H9 (cell line): Measurements from ENCODE around the gene ERF. TPM values are rescaled to one million over a fixed set of nuclear protein-coding genes. Genes with fewer than 3 reads are reported as not detected.

Experiments
- DNase-seq: peaks from one replicate; pipeline ENCODE4 v3.0.0-alpha.2; 2017
- H2AFZ ChIP-seq: one replicate; pipeline ENCODE4 v1.6.1; 2013; ENCODE audit warnings: mild to moderate bottlenecking, low read length, control low read depth, moderate library complexity
- H2AK5ac ChIP-seq: 2 replicates; pipeline ENCODE4 v1.6.1; 2013; ENCODE audit warnings: low read length, control low read depth, mixed read lengths; ENCODE audit not compliant: insufficient read length
- H2BK120ac ChIP-seq: one replicate; pipeline ENCODE4 v1.6.1; 2013; ENCODE audit warnings: low read depth, mild to moderate bottlenecking, low read length, control low read depth, inconsistent platforms; ENCODE audit not compliant: poor library complexity, severe bottlenecking
- H2BK12ac ChIP-seq: 2 replicates; pipeline ENCODE4 v1.6.1; 2013; ENCODE audit warnings: low read length, control low read depth, mixed read lengths, low read depth; ENCODE audit not compliant: insufficient read length
- H2BK15ac ChIP-seq: 2 replicates; pipeline ENCODE4 v1.6.1; 2013; ENCODE audit warnings: low read depth, low read length, control low read depth
- H2BK20ac ChIP-seq: one replicate; pipeline ENCODE4 v1.6.1; 2013; ENCODE audit warnings: low read depth, mild to moderate bottlenecking, low read length, control low read depth, inconsistent platforms; ENCODE audit not compliant: poor library complexity, severe bottlenecking
- H2BK5ac ChIP-seq: 2 replicates; pipeline ENCODE4 v1.6.1; 2013; ENCODE audit warnings: low read length, control low read depth, mixed read lengths; ENCODE audit not compliant: insufficient read length
- H3K14ac ChIP-seq: 2 replicates; pipeline ENCODE4 v1.6.1; 2013; ENCODE audit warnings: low read length, control low read depth; ENCODE audit not compliant: insufficient read depth
- H3K18ac ChIP-seq: 2 replicates; pipeline ENCODE4 v1.6.1; 2013; ENCODE audit warnings: low read depth, mild to moderate bottlenecking, mixed read lengths, low read length, control low read depth; ENCODE audit not compliant: insufficient read length
- H3K23ac ChIP-seq: 2 replicates; pipeline ENCODE4 v1.6.1; 2013; ENCODE audit warnings: low read length, control low read depth, mixed read lengths, low read depth; ENCODE audit not compliant: insufficient read length
- H3K23me2 ChIP-seq: 2 replicates; pipeline ENCODE4 v1.6.1; 2013; ENCODE audit warnings: low read depth, mild to moderate bottlenecking, mixed read lengths, low read length, control low read depth; ENCODE audit not compliant: insufficient read length, poor library complexity, severe bottlenecking
- H3K27ac ChIP-seq: 2 replicates; pipeline ENCODE4 v1.5.1; 2013; ENCODE audit warnings: low read length, control low read depth, mixed read lengths, low read depth; ENCODE audit not compliant: insufficient read length
- H3K27me3 ChIP-seq: 2 replicates; pipeline ENCODE4 v1.6.1; 2013; ENCODE audit warnings: low read length, control low read depth, inconsistent platforms; ENCODE audit not compliant: insufficient read depth
- H3K4ac ChIP-seq: 2 replicates; pipeline ENCODE4 v1.6.1; 2013; ENCODE audit warnings: low read depth, mild to moderate bottlenecking, control low read depth, inconsistent platforms, low read length, moderate library complexity
- H3K4me1 ChIP-seq: 2 replicates; pipeline ENCODE4 v1.6.1; 2013; ENCODE audit warnings: low read length, control low read depth, inconsistent platforms; ENCODE audit not compliant: insufficient read depth
- H3K4me2 ChIP-seq: 2 replicates; pipeline ENCODE4 v1.6.1; 2013; ENCODE audit warnings: low read length, control low read depth, mixed read lengths; ENCODE audit not compliant: insufficient read length, insufficient read depth
- H3K56ac ChIP-seq: 2 replicates; pipeline ENCODE4 v1.6.1; 2013; ENCODE audit warnings: low read depth, mild to moderate bottlenecking, mixed read lengths, low read length, control low read depth; ENCODE audit not compliant: insufficient read length
- H3K79me1 ChIP-seq: 2 replicates; pipeline ENCODE4 v1.6.1; 2013; ENCODE audit warnings: low read depth, mild to moderate bottlenecking, moderate library complexity, low read length, control low read depth, inconsistent platforms; ENCODE audit not compliant: insufficient read depth, poor library complexity, severe bottlenecking
- H3K79me2 ChIP-seq: 2 replicates; pipeline ENCODE4 v1.6.1; 2013; ENCODE audit warnings: low read length, control low read depth, inconsistent platforms; ENCODE audit not compliant: insufficient read depth
- H3K9ac ChIP-seq: 2 replicates; pipeline ENCODE4 v1.6.1; 2013; ENCODE audit warnings: low read length, control low read depth, mixed read lengths; ENCODE audit not compliant: insufficient read length; ENCODE audit errors: extremely low read depth
- H3K9me3 ChIP-seq: one replicate; pipeline ENCODE4 v1.6.1; 2013; ENCODE audit warnings: low read depth, low read length, inconsistent platforms; ENCODE audit not compliant: control insufficient read depth
- H3T11ph ChIP-seq: one replicate; pipeline ENCODE4 v1.6.1; 2013; ENCODE audit warnings: mild to moderate bottlenecking, low read length, control low read depth, inconsistent platforms
- H4K20me1 ChIP-seq: one replicate; pipeline ENCODE4 v1.6.1; 2013; ENCODE audit not compliant: control insufficient read depth, insufficient read length, insufficient read depth
- H4K5ac ChIP-seq: 2 replicates; pipeline ENCODE4 v1.6.1; 2013; ENCODE audit warnings: low read depth, mild to moderate bottlenecking, mixed read lengths, low read length, control low read depth; ENCODE audit not compliant: insufficient read length
- H4K8ac ChIP-seq: replicated peaks from 2 replicates; pipeline ENCODE4 v1.6.1; 2013; ENCODE audit warnings: low read length, control low read depth, mixed read lengths, low read depth; ENCODE audit not compliant: insufficient read length
- H4K91ac ChIP-seq: 2 replicates; pipeline ENCODE4 v1.6.1; 2013; ENCODE audit warnings: low read depth, mild to moderate bottlenecking, moderate library complexity, mixed read lengths, low read length, control low read depth; ENCODE audit not compliant: insufficient read length
- H3K27ac Mint-ChIP-seq, 3 experiments: 2 replicates in 2 of 3; 3 replicates in 1 of 3; pipeline ENCODE4 v1.8.0; 2020 to 2021; ENCODE audit warnings: mixed read lengths in 3 of 3, mild to moderate bottlenecking in 1 of 3, moderate library complexity in 1 of 3
- H3K27me3 Mint-ChIP-seq: 2 replicates; pipeline ENCODE4 v1.8.0; 2021; ENCODE audit warnings: low read depth, mild to moderate bottlenecking, moderate library complexity, mixed read lengths
- H3K36me3 Mint-ChIP-seq, 3 experiments: 2 replicates in 2 of 3; 3 replicates in 1 of 3; pipeline ENCODE4 v1.8.0; 2020 to 2021; ENCODE audit warnings: low read depth in 3 of 3, mixed read lengths in 3 of 3; ENCODE audit not compliant: insufficient read depth in 1 of 3
- H3K4me1 Mint-ChIP-seq, 2 experiments: 2 replicates each; pipeline ENCODE4 v1.8.0; 2020; ENCODE audit warnings: mixed read lengths in 2 of 2
- H3K4me3 Mint-ChIP-seq, 2 experiments: 2 replicates in 1 of 2; 3 replicates in 1 of 2; pipeline ENCODE4 v1.8.0; 2020 to 2021; ENCODE audit warnings: mild to moderate bottlenecking in 2 of 2, mixed read lengths in 2 of 2, moderate library complexity in 1 of 2
- H3K9me3 Mint-ChIP-seq, 2 experiments: 2 replicates in 1 of 2; 3 replicates in 1 of 2; pipeline ENCODE4 v1.8.0; 2020; ENCODE audit warnings: mild to moderate bottlenecking in 2 of 2, mixed read lengths in 2 of 2, moderate library complexity in 1 of 2
- CTCF ChIP-seq: fragments of 200-600 bp; sonication (generic); conservative IDR thresholded peaks from 3 replicates; pipeline ENCODE4 v1.8.0; 2021; ENCODE audit warnings: antibody characterized with exemption, mild to moderate bottlenecking
- WGBS: extraction: QIAGEN DNeasy Blood & Tissue Kit; methylation state at CpG from one replicate; pipeline ENCODE4 v1.1.7; 2013; ENCODE audit warnings: missing lambda C conversion rate, low lambda C conversion rate, mixed read lengths; ENCODE audit not compliant: insufficient read length; ENCODE audit errors: extremely low coverage; 5-methylcytosine and 5-hydroxymethylcytosine counted together
- total RNA-seq: library from RNA; stranded (reverse); gene quantifications from 2 replicates; pipeline ENCODE4 v1.2.1, GENCODE V29; 2021

ERF gene
- total RNA-seq, 1 experiment from 2014 or later, result 126 TPM

GRCh38 chr19:42212886-42213285 is 42.0 kb downstream of the ERF start:
- Mint-ChIP-seq H3K9me3 (no peaks in the 10 kb centered on the region; a peak in 1 of 5 replicates), H3K4me3 (no peak overlapping the region), H3K27me3 (no peaks in the 10 kb centered on the region), H3K27ac (peak overlapping the region in 1 of 3 experiments; percentile 6; a peak in 1 of 7 replicates), H3K4me1 (peaks cover 14% of the 10 kb centered on the region in 2 experiments), H3K36me3 (peaks cover 40 to 59% (median 54%) of the 10 kb centered on the region in 3 experiments)
- peaks cover 4% of the 10 kb centered on the region for H3K23me2 ChIP-seq
- H3K4me1 ChIP-seq, result no peaks in the 10 kb centered on the region
- no peak overlapping the region for H2BK5ac ChIP-seq
- no peak overlapping the region for H3K4ac ChIP-seq
- H4K8ac ChIP-seq, result no peak overlapping the region
- H3K27me3 ChIP-seq, result no peaks in the 10 kb centered on the region
- no peak overlapping the region for H3K23ac ChIP-seq
- no peak overlapping the region for H3K18ac ChIP-seq
- H2BK120ac ChIP-seq, result no peak overlapping the region
- no peak overlapping the region for H3K4me2 ChIP-seq
- H4K20me1 ChIP-seq, result no peaks in the 10 kb centered on the region
- no peak overlapping the region for H3K9ac ChIP-seq
- WGBS, result no CpG with 5 or more reads among the region's 1 CpG
- H4K5ac ChIP-seq, result no peak overlapping the region
- no peak overlapping the region for H2BK15ac ChIP-seq
- no peak overlapping the region for H3K56ac ChIP-seq
- no peak overlapping the region for H4K91ac ChIP-seq
- no peak overlapping the region for H2BK12ac ChIP-seq
- H3T11ph ChIP-seq, result no peak overlapping the region
- TF ChIP-seq CTCF, result no peak
- H2BK20ac ChIP-seq, result no peak overlapping the region
- H2AK5ac ChIP-seq, result no peak overlapping the region
- no peaks in the 10 kb centered on the region for H3K9me3 ChIP-seq
- no peak overlapping the region for H2AFZ ChIP-seq
- peaks cover 13% of the 10 kb centered on the region for H3K79me1 ChIP-seq
- no peak for DNase-seq
- no peak overlapping the region for H3K27ac ChIP-seq
- H3K14ac ChIP-seq, result no peak overlapping the region
- H3K79me2 ChIP-seq, result peaks cover 13% of the 10 kb centered on the region; the same call in 1 of the 2 replicates
